ENCODE data around the gene CCDC7. TPM values are rescaled to one million over a fixed set of nuclear protein-coding genes. Genes with fewer than 3 reads are reported as not detected.
A peak's percentile ranks its signal among the peaks of the same experiment; 100 is the strongest.
"Not testable (repeated sequence)": the region's sequence is repeated elsewhere in the genome, so short reads cannot be mapped to it uniquely, and the experiment has no call there.

Gene CCDC7
- total RNA-seq, 1 experiment from 2014 or later: 6.0 TPM

GRCh38 chr10:32909970-32910369 is 464.0 kb downstream of the CCDC7 start:
- ATAC-seq; CTCF ChIA-PET; H3K27ac ChIP-seq (ENCODE audit: low read length); H3K27me3 ChIP-seq (ENCODE audit: control insufficient read depth, insufficient read depth, low read length); H3K4me1 ChIP-seq (ENCODE audit: control insufficient read depth, insufficient read depth, low read length); BruUV-seq (replicated peaks); POLR2A ChIA-PET; H3K4me3 ChIP-seq (ENCODE audit: low read depth in 2 of 2, low read length in 2 of 2); DNase-seq (ENCODE audit: low read depth, low spot score); in situ Hi-C loops (cut with HindIII; ENCODE audit: low pct_unique_long_range_greater_than_20kb, low sequenced_read_pairs); intact Hi-C loops (cut with micrococcal nuclease; ENCODE audit: unreplicated experiment); H3K9me3 ChIP-seq (ENCODE audit: control insufficient read depth, insufficient read depth, low read depth, low read length): not testable (repeated sequence)
- H3K36me3 ChIP-seq (ENCODE audit: control insufficient read depth, insufficient read depth, low read length): peaks cover 33% of the 10 kb centered on the region

GRCh38 chr10:32911285-32912016 is 465.5 kb downstream of the CCDC7 start:
- TF ChIP-seq CTCF (IDR thresholded peaks at IDR 0.05) (no peak), TCF7L2 (IDR thresholded peaks at IDR 0.05; ENCODE audit: low read depth, low read length) (no peak), SIN3A (IDR thresholded peaks at IDR 0.05; ENCODE audit: borderline replicate concordance, insufficient read depth, low read depth, low read length) (no peak), REST (IDR thresholded peaks at IDR 0.05; ENCODE audit: insufficient read depth in 1 of 2, low read depth in 2 of 2, low read length in 1 of 2) (no peak), POLR2AphosphoS5 (IDR thresholded peaks at IDR 0.05; ENCODE audit: low read depth, low read length) (no peak)
- ChIA-PET POLR2A (no interaction called here), CTCF (no interaction called here)
- Histone ChIP-seq H3K27ac (ENCODE audit: low read length) (no peak overlapping the region; the same call in 1 of the 2 replicates), H3K36me3 (ENCODE audit: control insufficient read depth, insufficient read depth, low read length) (peaks cover 26% of the 10 kb centered on the region; the same call in 1 of the 2 replicates), H3K9me3 (ENCODE audit: control insufficient read depth, insufficient read depth, low read depth, low read length) (no peaks in the 10 kb centered on the region), H3K4me3 (ENCODE audit: low read depth in 2 of 2, low read length in 2 of 2) (no peak overlapping the region), H3K27me3 (ENCODE audit: control insufficient read depth, insufficient read depth, low read length) (no peaks in the 10 kb centered on the region), H3K4me1 (ENCODE audit: control insufficient read depth, insufficient read depth, low read length) (no peaks in the 10 kb centered on the region)
- in situ Hi-C loops (cut with HindIII; ENCODE audit: low pct_unique_long_range_greater_than_20kb, low sequenced_read_pairs) (no loop called here), intact Hi-C loops (cut with micrococcal nuclease; ENCODE audit: unreplicated experiment) (no loop called here)
- DNase-seq (ENCODE audit: low read depth, low spot score): no peak
- no TSS peak for BruUV-seq (replicated peaks)
- ATAC-seq: peak; percentile 17; the same call in 1 of the 2 replicates

GRCh38 chr10:32917817-32918216 is 471.9 kb downstream of the CCDC7 start:
- in situ Hi-C loops (cut with HindIII; ENCODE audit: low pct_unique_long_range_greater_than_20kb, low sequenced_read_pairs); CTCF ChIA-PET; H3K9me3 ChIP-seq (ENCODE audit: control insufficient read depth, insufficient read depth, low read depth, low read length); ATAC-seq; POLR2A ChIA-PET; DNase-seq (ENCODE audit: low read depth, low spot score); BruUV-seq (replicated peaks); H3K4me3 ChIP-seq (ENCODE audit: low read depth in 2 of 2, low read length in 2 of 2); H3K27me3 ChIP-seq (ENCODE audit: control insufficient read depth, insufficient read depth, low read length); intact Hi-C loops (cut with micrococcal nuclease; ENCODE audit: unreplicated experiment); H3K4me1 ChIP-seq (ENCODE audit: control insufficient read depth, insufficient read depth, low read length); H3K27ac ChIP-seq (ENCODE audit: low read length): not testable (repeated sequence)
- H3K36me3 ChIP-seq (ENCODE audit: control insufficient read depth, insufficient read depth, low read length): peaks cover 38% of the 10 kb centered on the region
